Endometrial microvascular endothelial cells (primary cell): ENCODE results near the gene ASTN2. TPM values are rescaled to one million over a fixed set of nuclear protein-coding genes. Genes with fewer than 3 reads are reported as not detected.

Source experiments
- in situ Hi-C: cut with HindIII; loops from 2 replicates; pipeline ENCODE4 v1.10.0; 2017; ENCODE audit warnings: low sequenced_read_pairs, low pct_unique_long_range_greater_than_20kb; ENCODE audit errors: inconsistent ontology term
- total RNA-seq: library from RNA; depleted of rRNA; stranded (reverse); fragments of >200 nt; gene quantifications from one replicate; pipeline ENCODE4 v1.2.3, GENCODE V29; 2015; ENCODE audit errors: inconsistent ontology term

Gene ASTN2
- total RNA-seq, 1 donor from 2014 or later = 2.1 TPM

DNA sequence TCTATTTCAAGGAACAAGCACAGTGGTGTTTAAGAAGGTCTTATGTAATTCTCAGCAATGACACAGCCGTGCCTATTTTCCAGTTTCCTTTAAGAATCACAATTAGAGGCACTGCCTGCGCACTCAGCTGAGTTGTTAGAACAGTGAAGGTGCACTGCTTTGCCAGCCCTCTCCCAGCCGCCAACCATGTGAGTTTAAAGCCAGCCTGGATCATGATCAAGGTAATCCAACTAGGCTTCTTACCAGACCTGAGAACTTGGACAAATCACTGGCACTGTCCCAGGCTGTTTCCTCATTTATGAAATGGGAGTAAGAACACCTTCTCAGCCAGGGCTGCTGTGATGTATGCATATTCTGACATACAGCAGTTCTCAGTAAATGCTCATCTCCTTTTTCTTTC lies 99.6 kb downstream of the ASTN2 start:
- in situ Hi-C loops = no loop called here

DNA sequence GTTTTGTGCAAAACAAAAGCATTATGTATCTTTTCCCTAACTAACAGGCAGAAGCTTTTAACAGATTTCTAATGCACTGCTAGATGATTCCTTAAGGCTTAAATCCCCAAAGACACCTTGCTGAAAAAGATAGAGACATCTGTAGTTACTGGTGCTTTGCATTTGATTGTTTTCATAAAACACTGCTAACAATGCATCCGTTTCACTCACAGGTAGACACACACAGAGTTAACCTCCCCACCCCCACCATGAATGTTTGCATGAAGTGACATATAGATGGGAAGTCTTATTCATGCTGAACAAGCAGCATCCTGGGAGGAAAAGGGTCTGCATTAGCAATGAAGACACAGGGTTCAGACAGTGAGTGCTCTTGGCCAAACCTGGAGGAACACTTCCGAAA lies 100.9 kb downstream of the ASTN2 start:
- in situ Hi-C loops = no loop called here

DNA sequence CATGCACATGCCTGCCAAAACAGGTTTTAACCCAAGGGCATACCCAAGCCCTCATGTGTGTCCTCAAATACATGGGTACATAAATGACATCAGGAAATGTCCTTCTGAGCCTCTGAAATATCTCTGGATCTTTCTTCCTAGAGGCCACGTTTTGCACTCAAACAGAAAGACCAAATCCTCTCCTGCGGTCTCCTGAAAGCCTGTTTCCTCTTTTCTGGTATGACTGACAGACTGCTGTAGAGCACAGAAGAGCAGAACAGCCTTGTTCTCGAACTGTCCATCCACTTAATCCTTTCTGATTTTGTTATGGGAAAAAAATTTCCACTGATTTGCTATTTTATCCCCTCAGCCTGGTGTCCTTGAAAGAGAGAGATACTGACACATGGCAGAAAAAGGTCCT lies 107.2 kb downstream of the ASTN2 start:
- in situ Hi-C loops = no loop called here

DNA sequence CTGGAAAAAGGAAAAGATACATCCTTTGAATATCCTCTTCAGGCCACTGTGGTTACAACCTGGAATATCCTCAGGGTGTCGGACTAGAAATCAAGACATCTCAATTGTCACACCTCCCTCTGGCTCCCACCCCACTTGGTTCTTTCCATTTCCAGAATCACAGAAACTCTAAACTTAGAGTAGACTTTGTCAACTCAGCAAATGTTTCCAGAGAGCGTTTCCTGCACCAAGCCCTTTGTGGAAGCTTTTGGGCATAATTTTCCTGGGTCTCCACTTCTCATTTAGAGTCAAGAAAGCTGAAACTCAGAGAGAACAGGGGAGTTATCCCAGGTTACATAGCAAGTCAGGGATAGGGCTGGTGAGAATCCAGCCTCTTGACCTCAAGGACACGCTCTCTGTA lies 108.8 kb downstream of the ASTN2 start:
- in situ Hi-C loops = no loop called here

DNA sequence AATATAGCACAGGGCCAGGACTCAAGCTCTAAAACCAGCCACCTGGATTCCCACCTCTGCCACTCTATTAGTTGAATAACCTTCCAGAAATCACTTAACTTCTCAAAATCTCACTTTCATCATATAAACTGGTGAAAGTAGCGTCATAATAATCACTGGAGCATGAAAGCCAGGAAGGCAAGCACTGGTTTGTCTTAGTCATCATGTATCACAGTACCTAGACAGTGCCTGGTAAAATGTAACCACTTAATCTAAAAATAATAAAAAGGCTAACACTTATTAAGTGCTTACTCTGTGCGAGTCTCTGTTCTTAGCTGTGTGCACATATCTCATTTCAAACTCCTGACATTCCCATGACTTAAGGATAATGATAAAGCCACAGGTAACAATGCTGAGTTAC lies 109.4 kb downstream of the ASTN2 start:
- in situ Hi-C loops = no loop called here

DNA sequence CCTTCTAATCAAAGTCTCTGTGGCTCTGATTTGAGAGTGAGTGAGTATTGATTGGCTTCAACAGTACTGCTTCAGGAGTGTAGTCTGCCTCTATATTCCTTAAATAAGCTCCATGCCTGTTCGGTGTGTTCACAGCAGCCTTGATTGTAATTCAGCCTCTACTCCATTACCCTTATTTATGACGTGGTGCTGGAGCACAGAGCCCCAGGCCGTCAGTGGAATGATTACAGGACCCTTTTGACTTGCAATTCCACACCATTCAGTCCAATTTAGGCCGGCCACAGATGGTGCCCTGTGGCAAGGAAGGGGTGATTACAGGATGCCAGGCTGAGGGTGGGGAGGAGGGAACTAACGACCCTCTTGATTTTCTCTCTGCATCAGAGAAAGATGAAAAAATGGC lies 110.3 kb downstream of the ASTN2 start:
- in situ Hi-C loops = no loop called here

DNA sequence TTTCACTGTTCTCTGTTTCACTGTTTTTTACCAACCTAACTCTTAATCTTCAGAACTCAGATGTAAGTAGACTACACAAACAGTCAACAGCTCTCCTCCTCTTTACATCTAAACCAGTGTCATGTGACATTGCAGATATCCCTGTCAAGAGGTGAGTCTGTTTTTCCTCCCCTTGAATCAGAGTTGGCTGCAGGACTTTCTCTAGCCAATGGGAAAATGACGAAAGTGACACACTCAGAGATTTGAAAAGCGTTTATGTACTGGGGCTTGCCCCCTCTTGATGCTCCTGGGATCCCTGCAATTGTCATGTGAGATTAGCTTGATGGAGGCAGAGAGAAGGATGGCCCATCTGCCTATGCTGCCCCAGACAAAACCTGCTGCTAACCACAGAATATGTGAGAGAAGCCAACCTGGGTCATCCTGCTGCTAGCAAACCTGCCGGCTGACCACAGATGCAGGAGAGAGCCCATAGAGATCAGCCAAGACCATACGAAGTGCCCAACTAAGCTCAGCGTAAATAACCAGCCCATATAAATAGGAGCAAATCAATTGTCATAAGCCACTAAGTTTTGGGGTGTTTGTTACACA lies 111.1 kb downstream of the ASTN2 start:
- in situ Hi-C loops = no loop called here

DNA sequence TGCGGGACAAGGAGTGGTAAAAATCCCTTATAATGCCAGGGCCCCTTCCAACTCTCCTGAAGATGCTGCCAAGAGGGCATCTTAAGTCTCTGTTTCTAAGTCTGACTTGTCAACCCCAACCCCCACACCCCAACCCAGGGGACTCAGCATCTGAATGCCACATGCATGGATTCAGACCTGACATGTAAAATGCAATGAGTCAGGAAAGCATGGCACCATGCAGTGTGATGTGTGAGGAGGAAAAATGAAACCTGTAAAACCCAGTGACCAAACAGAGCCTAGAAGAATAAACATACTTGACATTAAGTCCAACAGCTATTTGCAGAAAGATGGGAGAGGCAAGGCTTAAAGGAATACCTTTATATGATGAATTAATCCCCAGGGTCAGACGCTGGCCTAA lies 112.4 kb downstream of the ASTN2 start:
- in situ Hi-C loops = no loop called here

DNA sequence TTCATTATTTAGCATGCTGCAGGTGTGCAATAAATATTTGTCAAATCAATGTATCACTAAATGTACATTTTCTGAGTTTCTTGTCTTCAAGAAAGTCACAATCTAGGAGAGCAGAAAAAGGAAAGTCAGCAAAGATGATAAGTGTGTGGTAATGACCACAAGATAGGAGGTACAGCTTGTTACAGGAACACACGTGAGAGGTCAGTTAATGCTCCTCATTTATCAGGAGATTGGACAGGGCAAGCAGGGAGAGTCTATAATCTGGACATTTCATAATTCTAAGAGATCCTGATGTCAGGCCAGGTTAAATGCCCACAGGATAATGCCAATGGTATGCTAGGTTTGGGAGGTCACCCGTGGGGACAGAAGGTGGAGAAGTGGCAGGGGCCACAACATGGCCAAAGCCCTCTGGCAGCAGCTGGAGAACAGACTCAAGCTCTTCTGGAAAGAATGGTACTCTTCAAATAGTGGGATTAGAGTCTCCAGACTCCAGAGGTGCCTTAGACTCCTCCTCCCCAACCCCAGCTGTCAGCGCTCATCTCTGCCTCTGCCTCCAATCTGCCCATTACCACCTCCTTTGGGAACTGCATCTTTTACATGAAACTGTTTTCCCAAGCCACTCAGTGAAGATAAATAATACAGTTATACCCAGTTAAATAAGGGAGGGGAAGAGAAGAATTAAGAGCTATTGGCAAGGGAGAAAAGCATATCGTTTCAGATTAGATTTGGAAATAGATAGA lies 114.3 kb downstream of the ASTN2 start:
- in situ Hi-C loops = no loop called here

DNA sequence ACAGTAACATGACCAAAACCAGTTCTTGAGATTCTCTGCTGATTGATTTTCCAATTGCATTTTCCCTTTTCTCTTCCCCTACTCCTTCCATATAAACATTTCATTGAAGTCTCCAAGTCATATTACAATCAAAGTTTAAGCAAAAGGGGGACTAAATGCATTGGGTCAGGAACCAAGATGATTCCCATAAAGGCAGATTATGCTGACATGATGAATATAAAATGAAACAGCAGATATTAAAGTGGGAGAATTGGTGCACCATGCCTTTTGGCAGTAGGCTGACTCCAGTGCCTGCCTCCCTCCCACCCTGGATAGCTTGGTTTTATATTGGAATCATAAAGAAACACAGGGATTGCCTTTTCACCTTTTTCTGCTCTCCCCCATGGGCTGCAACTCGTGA lies 118.4 kb downstream of the ASTN2 start:
- in situ Hi-C loops = no loop called here

DNA sequence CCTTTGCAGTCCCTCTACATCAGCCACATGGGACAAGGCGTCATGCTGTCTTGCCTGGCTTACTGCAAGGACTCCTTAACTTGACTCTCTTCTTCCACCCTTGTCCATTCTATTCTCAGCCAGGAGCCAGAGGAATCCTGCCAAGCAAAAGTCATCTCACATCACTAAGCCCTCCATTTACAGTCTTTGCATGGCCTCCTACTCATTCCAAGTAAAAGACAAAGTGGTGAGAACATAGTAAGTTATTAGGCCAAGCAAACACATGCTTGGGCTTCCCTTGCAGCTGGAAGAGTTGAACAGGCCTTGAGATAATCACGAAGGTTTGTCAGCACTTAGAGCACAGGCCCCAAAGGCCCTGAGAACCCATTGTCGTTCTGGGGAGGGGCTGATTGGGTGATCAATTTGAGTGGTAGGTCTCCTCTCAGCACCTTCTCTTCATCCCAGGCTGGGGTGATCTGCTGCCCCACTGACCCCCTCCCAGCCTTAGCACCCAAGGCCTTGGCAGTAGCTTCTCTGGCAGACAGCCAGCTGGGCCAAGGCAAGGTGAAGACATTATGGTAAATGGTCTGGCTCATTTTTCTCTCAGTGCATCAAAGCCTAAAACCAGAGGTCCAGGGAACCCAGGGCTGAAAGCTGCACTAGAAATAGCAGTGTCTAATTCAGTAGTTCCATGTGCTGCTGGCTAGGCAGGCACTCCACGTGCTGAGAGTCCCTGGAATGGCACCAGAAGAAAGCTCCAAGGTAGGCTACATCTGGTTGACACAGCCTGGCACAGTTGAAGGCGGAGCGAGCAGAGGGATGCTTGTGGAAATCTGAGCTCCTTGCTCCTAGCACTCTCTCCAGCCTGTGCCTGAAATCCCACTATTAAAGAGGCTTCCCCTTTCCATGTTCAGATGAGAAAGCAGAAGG lies 121.4 kb downstream of the ASTN2 start:
- in situ Hi-C loops = no loop called here

DNA sequence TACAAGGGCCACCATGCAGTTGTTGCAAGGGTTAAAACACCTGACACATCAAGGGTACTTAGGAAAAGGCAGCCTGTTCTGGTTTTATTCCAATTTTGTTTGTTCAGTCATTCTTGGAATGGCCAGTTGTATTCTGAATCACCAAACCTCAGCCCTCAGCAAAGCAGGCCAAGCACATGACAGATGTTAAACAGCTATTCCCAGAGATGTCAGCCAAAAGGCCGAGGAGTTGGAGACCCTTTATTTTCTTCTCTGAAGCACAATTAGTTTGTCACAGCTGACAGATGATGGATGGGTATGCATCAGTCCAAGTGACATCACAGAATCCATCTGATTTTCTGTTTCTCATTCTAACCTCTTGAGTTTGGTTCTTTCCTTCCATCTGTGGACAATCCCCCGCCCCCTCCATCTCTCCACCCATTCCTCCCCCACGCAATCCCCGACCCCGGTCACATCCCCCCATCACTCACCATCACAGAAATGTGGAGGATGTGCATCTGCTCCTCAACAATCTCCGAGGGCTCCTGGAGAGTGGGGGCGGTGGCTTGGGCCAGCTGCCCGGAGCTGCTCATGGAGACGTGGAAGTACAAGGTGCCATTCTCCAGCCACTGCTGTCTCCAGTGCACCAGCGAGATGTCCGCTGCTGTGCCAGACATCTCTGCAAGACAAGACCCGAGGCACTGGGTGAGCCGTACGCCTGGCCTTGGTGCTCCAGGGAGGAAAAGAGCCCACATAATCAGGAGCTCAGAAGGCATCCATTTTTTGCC lies 123.8 kb downstream of the ASTN2 start:
- in situ Hi-C loops = no loop called here

DNA sequence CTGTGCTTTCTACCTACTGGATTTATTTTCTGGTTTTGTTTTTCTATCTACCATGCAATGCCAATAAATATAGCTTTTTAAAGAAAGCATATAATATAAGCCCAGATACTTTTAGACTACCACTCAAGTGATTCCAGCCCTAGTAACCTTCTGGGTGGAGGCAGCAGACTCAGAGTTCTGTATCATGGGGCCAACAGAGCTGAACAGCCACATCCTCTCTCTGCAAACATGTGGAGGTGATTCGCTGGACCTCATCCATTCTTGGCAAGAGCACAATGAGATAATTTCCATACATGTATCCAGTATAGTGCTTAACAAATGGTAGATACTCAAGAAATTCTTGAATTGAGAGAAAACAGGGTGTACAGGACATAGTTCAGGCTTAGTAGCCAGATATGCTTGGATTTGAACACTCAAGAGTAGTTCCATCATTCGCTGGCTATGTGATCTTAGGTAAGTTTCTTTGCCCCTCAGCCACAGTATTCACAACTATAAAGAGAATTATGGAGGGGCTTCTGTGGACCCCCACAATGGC lies 124.5 kb downstream of the ASTN2 start:
- in situ Hi-C loops = no loop called here

DNA sequence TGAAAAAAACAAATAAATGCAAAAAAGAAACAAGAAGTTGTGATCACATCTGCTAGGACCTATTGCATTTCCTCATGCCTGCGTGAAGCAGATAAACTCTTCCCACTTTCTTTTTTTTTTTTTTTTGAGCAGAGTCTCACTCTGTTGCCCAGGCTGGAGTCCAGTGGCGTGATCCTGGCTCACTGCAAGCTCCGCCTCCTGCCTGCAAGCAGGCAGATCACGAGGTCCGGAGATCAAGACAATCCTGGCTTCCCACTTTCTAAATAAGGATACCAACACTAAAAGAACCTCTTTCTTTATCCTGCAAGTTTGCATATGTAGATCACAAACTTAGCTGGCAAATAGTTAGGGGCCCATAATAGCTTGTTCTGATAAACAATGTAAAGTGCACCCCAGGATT lies 128.6 kb downstream of the ASTN2 start:
- in situ Hi-C loops = no loop called here

DNA sequence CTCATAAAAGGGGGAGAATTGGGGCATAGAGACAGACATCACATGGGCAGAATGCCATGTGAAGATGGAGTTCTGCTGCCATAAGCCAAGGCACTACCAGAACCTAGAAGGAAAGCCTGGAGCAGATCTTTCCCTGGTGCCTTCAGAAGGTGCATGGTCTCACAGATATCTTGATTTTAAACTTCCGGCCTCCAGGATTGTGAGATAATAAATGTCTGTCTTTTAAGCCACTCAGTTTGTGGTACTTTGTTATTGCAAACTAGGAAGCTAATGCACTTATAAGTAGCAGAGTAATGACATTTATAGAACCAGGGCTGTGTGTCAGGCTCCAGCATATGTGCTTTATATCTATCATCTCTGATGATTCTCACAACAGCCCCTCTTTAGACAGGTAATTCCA lies 130.4 kb downstream of the ASTN2 start:
- in situ Hi-C loops = no loop called here

DNA sequence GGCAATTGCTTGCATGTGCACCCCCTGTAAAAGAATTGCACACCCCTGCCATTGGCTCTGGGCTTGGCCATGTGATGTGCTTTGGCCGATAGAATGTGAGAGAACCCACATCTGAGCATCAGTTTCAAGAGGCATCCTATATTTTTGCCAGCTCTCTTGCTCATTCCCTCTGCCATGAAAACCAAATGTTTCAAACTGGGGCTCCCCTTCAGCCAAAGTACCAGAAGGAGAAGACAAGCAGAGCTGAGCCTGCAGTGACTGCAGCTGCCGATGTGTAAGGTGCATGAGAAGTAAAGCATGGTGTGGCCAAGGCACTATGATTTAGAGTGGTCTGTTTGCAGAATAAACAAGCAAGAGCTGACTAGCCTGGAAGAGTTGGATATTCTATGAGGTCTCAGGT lies 132.3 kb downstream of the ASTN2 start:
- in situ Hi-C loops = no loop called here

DNA sequence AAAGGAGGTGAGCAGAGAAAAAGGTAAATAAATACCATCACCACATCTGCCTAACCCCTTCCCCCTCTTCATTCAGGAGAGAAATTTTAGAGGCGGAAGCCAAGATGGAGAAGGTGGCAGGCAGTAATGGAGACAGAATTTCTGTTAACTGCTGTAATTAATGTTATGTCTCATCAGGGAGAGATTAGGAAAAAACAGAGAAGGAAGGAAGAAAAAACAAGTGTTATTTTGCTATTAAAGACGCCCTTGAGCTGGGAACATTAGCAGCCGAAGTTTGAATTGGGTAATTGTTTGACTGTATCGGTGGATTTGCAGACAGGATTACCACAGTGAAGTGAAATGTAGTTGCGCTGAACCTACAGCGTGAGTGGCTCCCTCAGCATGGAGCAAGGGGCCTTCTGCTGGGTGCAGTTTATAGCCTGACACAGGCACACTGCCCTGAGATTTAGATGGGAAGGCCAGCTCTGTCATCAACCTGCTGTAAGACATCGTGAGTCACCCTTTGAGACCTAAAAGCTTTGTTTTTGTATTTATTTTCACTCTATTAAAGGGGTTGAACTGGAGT lies 136.3 kb downstream of the ASTN2 start:
- in situ Hi-C loops = no loop called here

DNA sequence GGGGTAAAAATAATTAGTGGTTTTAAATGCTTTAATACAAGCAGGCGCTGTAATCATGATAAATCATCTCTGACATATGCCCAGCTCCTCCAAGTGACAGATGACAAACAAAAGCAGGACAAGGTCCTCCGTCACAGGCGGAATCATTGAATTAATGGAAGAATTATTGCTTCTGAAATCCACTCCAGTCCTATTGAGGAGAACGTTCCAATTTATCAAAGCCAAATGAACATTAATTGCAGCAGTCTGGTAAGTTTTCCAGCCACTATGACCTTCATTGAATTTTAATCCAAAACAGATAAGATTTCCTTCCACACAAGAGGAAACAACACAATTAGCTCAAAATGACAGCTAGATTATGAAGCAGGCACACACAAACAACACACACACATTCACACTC lies 136.8 kb downstream of the ASTN2 start:
- in situ Hi-C loops = no loop called here

DNA sequence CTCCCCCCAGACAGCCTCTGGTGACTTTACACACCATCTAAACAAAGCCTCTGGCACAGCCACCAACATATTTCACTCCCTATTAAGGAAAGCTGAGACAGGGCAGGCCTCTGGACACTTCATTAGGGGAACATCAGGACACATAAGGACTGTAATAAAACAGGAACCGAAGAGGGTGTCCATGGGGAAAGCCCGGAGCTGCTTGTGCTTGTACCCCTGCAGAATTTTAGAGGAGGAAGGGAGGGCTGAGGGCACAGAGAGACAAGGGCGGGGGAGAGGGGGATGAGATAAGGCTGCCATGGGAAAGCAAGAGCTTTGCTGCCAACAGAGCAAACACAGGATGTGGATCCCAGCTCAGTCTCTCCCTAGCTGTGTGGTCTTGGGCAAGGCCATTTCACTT lies 138.4 kb downstream of the ASTN2 start:
- in situ Hi-C loops = no loop called here
